Measurements from ENCODE around the gene VSIG4.
A peak's percentile ranks its signal among the peaks of the same experiment; 100 is the strongest.
"Not testable (repeated sequence)": the region's sequence is repeated elsewhere in the genome, so short reads cannot be mapped to it uniquely, and the experiment has no call there.

VSIG4 gene

DNA sequence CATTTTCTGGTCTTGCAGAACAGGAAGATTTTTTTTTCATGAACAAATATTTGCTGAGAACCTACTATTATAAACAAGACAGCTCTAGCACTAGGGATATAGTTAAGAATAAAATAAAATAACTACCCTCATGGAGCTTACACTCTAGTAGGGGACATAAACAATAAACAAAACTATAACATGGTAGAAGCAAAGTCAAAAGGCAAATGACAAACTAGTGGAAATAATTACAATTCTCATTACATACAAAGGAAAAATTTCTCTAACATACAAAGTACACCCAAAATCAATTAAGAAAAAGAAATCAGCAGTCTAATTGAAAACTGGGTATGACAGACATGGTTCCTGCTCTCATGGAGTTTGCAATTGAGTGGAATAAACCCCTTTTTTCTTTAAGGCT, 32.0 kb downstream of the VSIG4 start:
- DNase-seq (ENCODE audit: low spot score) = no peak

DNA sequence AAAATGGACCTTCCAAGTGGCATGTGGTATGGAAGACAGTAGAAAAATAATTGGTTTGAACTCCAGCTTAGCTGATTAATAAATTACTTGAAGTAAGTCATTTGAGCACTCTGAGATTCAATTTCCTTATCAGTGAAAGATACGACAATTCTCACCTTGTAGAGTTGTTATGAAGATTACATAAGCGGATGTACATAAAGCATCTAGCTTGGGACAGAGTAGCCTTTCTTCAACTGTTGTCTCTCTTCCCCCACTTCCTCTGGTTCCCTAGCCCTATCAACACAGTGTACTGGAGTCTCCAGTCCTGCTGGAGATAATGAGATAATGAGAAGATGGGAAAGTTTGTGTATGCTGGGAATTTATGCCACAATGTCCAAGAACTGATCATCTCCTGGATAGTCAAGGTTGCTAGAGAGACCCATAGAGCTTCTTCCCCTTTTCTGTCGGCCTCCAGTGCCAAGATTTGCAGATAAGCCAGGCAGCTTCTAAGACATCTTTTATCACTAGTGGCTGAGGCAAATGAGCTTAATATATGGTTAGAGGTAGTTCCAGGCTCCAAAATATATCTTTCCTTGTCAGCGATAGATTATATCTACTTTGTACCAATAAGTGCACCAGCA, 33.9 kb downstream of the VSIG4 start:
- no peak for DNase-seq (ENCODE audit: low spot score)

DNA sequence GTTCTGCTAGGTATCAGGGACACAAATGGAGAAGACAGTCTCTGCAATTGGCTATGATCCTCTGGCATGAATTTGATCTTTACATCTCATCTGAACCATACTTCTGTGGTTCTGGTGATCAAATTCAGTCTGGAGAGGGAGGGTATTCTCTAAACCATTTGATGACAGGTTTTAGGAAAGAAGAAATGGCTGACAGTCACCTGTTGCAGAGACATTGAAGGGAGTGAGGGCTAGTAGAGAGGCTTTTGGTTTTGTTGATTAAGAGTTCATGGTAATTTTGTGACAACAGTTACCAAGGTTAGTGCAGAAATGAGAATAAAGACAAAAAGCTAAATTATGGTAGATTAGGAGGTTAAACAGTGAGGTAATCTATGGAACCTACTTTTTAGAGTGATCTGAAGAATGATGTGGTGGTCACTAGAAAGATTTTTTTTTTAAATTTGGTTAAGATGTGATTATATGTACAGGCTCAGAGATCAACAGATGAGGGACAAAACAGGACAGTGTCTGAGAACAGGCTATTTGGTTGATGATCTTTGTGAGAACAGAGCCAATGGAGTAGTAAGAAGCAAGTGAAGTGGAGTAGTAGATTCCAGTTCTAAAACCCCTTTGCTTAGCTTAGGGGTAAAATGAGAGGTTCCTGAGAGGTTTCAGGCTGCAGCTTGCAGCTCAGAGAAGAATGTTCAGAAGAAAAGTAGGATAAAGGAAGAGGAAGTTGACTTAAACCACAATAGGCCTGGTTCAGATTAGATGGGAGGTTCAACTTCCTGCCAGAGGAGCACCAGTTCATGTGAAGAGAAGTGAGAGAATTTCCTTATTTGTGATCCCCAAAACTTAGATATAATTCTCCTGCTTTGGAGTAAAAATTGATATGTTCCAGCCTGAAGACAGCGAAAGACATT, 34.7 kb downstream of the VSIG4 start:
- DNase-seq (ENCODE audit: low spot score) = no peak

DNA sequence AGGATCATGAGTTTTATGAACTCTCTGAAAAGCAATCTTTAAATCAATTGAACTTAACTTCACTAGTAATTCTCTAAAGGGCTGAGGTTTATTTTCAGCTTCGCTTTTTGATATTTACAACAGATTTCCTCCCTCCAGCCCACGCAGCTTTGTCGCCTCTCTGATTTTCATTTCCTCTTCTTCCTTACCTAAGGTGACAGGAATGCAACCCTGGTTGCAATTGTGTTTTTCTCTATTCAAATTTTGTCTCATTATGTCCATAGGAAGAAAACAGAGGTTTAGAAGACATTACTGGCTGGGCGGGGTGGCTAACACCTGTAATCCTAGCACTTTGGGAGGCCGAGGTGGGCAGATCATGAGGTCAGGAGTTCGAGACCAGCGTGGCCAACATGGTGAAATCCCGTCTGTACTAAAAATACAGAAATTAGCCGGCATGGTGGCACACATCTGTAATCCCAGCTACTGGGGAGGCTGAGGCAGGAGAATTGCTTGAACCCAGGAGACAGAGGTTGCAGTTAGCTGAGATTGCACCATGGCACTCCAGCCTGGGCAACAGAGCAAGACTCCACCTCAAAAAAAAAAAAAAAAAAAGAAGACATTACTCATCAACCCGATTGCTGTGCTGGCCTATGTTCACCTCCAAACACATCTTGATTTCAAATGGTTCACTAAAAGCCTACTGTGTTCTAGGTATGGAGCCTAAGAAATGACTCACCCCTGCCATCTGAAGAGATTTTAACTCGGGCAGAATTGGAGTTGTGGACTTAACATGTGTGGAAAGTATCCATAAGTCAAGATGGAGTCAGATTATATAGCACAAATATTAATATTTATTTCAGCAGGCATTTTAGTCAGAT, 36.8 kb downstream of the VSIG4 start:
- no peak for DNase-seq (ENCODE audit: low spot score)

DNA sequence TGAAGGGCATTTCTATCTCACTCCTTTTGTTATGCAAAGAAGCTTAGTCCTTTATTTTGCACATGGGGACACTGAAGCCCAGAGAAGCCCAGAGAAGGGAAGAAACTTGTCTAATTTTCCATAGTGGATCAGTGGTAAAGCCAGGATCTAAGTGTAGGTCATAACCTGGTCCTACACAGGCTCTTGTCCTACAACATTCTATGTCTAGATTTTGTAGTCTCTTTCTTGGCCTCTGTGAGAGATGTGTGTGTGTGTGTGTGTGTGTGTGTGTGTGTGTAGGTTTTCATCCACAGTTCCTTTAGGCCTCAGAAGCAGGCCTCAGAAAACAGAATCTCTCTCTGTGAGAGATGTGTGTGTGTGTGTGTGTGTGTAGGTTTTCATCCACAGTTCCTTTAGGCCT, 38.3 kb downstream of the VSIG4 start:
- no peak for DNase-seq (ENCODE audit: low spot score)

DNA sequence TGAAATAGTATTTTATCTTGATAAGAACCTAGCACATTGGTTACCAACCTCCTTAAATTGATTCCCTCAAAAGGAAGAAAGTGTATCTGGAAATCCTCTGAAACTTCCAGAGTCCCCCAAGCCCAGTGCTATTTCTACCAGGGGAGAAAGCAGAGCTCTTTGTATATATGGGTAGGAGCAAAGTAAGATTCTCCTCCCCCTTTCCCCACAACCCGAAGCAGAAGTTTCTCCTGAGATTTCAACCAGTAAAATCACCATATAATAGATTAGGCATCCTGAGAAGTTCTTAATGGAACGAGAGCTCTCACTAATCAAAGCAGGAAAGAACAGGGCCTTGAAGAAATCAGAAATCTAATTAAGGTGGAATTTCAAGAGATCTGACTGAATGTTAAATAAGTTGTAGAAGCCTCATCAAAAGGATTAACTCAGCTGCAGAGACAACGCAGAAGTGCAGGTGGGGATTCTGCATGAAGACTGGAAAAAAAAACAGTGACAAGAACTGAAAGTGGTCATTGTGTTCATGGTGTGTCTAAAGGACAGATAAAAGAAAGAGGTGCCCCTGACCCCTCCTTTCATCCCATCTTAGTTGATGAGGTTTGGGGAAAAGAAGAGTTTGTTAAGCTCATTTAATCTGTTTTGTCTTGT, 39.1 kb downstream of the VSIG4 start:
- no peak for DNase-seq (ENCODE audit: low spot score)

DNA sequence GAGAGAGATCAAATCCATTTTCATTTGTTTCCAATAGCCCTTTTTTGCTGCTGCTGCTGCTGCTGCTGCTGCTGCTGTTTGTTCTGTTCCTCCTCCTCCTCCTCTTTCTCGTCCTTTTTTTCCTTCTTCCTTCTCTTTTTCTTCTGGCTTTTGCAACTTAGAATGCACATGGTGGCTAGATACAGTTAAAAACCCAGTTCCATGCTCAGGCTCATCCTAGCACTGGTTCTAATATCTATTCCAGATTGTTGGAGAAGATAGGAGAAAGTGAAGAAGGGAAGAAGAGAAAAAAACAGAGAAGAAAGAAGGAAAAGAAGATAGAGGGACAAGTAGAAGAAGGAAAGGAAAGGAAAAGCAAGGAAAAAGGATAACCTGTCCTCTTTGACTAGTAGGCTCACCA, 39.7 kb downstream of the VSIG4 start:
- no peak for DNase-seq (ENCODE audit: low spot score)

DNA sequence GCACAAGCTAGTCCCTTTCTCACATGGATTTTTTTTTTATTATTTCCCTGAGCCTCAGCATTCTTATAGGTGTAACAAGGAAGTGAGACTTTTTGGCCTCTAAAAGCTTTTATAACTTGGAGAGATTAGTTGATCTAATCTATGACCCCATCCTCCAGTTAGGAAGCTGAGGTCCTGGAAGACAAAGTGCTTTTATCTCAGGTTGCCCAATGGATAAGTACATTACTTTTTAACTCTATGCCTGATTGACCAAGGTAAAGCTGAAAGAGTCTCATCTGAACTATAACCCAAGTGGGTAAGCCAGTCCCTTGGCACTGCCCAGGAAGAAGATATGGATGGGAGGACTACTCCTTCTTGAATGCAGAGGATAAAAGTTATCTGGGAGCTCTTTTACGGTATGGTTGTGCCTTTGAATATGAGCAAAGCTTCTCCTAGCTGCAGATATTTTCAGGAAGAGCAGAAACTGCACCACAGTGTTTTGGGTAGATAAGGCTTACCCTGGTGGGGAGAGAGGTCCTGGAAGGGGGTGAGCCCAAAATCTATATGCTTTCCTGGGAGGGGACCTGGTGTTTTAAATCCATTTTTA, 40.2 kb downstream of the VSIG4 start:
- DNase-seq (ENCODE audit: low spot score) = no peak

DNA sequence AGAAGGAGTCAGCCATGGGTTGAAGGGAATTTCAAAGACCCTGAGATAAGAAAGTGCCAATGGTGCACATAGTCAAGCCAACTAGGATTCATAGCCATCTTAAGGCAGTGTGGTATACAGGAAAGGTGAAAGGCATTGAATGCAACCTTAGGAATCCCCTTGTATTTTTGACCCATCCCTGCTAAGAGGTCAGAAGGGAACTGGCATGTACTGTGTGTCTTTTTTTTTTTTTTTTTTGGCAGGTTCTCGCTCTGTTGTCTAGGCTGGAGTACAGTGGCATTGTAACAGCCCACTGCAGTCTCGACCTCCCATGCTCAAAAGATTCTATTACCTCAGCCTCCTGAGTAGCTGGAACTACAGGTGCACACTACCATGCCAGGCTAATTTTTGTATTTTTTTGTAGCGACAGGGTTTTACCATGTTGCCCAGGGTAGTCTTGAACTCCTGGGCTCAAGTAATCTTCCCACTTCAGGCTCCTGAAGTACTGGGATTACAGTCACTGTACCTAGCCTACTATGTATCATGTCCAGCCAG, 40.8 kb downstream of the VSIG4 start:
- DNase-seq (ENCODE audit: low spot score) = no peak

DNA sequence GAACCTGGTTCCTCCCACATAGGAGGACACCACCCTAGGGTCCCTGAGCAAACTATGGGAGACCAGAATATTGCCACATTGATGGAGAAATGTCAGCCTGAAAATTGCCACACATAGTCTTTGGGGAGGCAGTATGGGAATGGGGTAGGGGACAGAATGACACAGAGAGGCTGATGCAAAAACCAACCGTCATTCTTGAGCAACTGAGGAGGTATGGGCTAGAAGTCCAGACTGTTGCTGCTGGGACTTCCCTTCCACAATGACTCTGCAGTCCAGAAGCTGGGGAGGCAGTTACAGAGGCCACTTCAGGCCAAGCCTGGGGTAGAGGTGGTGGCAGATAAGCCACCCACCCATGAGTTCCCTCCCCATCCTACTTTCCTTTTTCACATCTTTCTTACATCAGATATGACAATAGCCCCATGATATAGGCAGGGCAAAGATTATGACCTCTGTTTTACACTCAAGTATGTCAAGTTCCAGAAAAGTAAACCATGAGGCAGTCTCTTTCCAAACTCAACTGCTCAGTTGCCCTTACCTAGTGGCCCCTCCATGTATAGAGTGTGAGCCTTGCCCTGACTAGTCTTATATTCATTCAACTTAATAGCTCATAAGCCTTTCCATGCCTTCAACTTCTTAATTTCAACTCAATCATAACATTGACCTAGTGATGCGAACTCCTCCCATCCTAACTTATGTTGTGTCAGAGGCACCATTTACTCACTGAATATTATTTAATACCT, 41.7 kb downstream of the VSIG4 start:
- DNase-seq (ENCODE audit: low spot score) = no peak

DNA sequence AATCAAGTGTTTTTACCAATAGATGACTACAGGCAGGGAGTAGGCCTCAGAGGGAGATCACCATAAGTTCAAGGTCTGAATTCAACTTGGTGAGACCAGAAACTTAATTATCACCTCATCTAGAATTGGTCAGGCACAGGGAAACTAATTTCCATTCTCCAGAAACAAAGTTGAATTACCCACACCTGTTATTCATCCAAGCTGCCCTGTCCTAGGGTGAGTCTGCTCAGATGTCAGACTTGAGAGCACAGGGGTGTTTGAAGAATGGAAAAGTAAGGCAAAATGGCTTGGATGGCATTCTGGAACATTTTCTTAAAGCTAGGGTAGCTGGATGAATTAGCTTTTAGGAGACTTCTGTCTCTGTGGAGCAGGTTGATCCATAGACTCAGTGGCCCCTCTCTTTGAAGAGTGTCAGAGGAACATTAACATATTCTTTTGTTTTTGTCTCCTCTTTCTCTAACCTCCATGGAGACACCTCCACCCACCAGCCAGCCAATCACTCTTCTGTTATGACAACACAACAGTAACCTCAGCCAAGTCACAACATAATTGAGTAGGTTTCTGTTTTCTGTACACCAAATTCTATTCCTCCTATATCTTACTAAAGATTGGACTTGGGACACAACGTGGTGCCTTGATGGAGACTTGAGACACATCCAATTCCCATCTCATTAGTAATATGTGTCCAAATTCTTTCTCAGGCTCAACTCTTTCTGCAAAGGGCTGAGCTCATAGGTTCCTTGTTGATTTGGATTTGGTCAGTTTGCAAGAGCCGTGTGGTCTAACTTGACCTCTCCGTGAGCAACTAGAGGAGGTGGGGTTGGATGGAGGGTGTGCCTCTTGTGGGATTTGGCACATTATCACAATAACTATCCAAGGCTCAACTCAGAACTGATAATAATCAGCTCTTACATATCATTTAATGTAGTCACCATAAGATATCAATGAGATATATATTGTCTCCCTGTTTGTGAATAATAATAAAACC, 45.1 kb downstream of the VSIG4 start:
- no peak for DNase-seq (ENCODE audit: low spot score)

DNA sequence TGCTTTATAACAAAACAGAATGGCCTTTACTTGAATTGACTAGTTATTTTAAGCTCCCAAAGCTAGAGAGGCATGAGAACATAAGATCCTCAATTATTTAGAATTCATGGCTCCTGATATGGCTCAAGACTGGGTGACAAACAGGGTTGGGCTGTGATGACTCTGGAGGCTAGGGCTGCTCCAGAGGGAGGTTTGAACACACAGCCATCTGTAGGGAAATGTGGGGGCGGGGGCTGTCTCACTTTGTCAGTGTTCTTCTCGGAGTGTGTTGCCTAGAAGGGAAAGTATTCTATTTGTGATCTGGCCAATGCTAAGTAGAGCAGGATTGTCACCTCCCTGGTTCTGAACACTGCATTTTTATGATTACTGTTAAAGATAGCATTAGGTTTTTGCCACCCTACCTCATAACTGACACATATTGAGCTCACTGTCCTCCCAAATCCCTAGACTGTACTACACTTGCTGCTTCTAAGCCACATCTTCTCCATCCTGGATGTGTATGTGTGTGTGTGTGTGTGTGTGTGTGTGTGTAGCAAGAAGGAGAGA, 45.9 kb downstream of the VSIG4 start:
- DNase-seq (ENCODE audit: low spot score) = no peak

DNA sequence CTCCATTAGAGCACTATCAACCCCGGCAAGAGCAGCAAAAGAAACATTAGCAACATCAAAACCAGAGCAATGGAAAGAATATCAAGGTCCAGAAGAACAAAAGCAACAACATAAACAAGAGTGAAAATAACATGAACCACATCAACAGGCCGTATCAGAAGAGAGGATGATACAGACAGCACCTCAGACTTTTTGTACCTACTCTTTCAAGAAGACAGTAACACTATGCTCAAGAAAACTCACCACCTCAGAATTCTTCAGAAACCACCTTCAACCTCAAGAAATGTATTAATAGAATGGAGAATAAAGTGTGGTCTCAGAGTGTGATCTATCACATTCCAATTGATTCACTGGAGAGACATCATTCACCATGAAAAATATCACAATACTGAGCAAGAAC, 46.5 kb downstream of the VSIG4 start:
- no peak for DNase-seq (ENCODE audit: low spot score)

DNA sequence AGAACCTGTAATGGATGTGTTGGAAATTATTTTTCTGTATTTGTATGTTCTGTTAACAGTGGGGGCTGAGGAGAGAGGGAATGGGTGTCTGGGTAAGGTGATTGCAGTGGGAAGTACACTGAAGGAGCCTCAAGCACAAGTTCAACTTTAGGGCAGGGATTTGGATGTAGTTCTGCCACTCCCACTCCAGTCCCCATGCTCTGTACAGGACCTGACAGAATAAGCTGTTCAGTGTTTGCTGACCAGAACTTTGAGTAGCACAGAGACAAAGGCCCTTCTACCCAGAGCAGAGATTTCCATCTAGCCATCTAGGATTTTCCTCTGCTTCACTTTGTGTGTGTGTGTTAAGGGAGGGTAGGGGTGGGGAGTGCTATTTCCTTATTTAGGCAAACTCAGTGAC, 49.2 kb downstream of the VSIG4 start:
- DNase-seq (ENCODE audit: low spot score) = no peak

DNA sequence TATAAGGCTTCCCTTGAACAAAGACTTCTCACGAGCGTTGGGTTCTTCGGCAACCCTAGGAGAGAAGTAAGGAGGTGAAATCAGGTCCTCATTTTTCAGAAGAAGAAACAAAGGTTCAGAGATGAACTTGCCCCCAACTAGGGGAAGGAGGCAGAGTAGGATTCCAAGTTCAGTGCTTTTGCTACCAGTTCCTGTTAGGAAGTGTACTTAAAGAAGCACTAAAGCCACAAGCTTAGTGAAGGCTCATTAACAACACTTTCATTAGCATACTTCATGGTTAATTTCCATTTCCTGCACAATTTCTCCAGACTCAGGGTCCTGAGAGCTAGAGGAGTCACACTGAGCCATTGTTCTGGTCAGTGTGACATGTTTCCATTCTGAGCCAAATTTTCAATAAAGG, 52.1 kb downstream of the VSIG4 start:
- no peak for DNase-seq (ENCODE audit: low spot score)

DNA sequence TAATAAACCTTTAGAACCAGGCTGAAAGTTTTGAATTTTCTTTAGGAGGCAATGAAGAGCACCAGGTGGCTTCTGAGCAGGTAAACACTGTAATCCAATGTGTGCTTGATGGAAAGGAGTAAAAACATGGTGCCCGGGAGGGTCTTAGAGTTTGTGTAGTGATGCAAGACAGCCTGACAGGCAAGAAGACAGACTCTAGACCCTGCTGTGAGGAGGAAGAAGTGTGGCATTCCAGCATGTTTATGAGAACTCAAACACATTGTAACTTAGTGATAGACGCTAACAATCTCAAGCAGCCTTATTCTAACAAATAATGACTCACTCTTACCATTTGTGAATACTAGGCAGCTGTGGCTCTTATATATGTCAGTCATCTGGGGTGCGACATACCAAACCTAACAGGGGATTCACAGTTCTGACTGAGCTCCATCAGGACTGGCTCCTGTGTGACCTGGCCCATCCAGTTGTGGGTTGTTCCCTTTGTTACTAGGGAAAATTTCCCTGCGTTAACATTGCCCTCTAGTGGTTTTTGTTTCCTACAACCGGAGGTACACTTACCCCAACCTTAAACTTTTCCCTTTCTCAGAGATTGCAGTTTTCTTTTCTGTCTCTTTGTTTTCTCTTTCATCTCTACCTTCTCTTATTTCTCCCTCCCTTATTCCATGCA, 53.8 kb downstream of the VSIG4 start:
- DNase-seq (ENCODE audit: low spot score) = peak; percentile 39

DNA sequence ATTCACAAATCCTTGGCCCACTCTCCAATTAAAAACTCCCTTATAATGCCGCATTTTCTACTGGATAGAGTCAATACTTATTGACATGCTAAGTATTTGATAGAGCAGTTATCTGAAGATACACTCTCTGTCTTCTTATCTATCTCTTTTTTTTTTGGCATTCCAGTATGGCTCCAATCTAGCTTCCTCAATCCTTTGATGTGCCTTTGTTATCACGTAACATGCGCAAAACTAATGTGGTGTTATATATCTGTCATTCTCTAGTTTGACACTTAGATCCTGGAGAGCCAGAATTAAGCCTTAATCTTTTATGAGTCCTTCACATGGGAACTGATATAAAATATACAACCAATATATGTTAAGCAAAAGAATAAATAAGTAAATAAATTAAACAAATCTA, 54.7 kb downstream of the VSIG4 start:
- no peak for DNase-seq (ENCODE audit: low spot score)

DNA sequence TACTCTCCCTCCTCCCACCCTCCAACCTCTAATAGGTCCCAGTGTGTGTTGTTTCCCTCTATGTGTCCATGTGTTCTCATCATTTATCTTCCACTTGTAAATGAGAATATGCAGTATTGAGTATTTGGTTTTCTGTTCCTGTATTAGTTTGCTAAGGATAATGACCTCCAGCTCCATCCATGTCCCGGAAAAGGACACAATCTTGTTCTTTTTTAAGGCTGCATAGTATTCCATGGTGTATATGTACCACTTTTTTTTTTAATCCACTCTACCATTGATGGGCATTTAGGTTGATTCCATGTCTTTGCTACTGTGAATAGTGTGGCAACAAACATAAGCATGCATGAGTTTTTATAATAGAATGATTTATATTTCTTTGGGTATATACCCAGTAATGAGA, 62.7 kb downstream of the VSIG4 start:
- DNase-seq (ENCODE audit: low spot score) = not testable (repeated sequence)

DNA sequence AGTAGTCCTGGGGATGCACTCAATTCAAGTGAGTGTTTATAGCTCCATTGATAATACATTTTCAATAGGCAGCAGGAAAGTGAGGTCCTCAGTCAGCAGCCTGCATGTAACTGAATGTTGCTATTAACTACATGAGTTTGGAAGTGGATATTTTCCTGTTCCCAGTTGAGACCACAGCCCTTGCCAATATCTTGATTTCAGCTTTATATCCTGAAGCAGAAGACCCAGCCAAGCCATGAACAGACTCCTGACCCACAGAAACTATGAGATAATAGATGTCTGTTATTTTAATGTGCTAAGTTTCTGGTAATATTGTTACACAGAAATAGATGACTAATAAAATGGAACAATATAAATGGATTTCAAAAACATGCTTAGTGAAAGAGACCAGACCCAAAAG, 63.7 kb downstream of the VSIG4 start:
- DNase-seq (ENCODE audit: low spot score) = no peak

Measured in ecto neural progenitor cell (in vitro differentiated cells).